ENCODE data around the gene GPR15. TPM values are rescaled to one million over a fixed set of nuclear protein-coding genes. Genes with fewer than 3 reads are reported as not detected.

GPR15 gene
- total and polyA plus RNA-seq, 2 experiments from 2014 or later = not detected

DNA sequence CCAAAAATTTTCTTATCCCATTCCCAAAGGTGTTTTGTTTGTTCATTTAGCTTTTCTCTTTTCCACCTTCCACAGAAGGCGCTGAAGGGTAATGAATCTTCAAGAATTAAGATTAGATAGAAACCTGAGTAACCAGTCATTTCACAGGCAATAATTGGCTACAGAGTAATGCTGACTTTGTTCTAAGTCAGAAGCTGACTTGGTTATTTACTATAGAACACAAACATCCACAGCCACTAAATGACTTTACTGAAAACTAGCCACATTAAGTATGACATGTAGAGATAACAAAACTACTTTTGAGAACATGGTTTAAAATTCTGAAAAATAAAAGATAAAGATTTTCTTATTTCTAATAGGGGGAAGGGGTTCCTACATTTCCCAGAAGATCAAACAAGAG is 16.8 kb upstream of the GPR15 start:
- no peak for TF ChIP-seq JUNB (IDR thresholded peaks at IDR 0.05; ENCODE audit: unreplicated experiment)
- TF ChIP-seq, protein P1, sequence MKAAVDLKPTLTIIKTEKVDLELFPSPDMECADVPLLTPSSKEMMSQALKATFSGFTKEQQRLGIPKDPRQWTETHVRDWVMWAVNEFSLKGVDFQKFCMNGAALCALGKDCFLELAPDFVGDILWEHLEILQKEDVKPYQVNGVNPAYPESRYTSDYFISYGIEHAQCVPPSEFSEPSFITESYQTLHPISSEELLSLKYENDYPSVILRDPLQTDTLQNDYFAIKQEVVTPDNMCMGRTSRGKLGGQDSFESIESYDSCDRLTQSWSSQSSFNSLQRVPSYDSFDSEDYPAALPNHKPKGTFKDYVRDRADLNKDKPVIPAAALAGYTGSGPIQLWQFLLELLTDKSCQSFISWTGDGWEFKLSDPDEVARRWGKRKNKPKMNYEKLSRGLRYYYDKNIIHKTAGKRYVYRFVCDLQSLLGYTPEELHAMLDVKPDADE (IDR thresholded peaks at IDR 0.05) = no peak
- TF ChIP-seq, protein P2, sequence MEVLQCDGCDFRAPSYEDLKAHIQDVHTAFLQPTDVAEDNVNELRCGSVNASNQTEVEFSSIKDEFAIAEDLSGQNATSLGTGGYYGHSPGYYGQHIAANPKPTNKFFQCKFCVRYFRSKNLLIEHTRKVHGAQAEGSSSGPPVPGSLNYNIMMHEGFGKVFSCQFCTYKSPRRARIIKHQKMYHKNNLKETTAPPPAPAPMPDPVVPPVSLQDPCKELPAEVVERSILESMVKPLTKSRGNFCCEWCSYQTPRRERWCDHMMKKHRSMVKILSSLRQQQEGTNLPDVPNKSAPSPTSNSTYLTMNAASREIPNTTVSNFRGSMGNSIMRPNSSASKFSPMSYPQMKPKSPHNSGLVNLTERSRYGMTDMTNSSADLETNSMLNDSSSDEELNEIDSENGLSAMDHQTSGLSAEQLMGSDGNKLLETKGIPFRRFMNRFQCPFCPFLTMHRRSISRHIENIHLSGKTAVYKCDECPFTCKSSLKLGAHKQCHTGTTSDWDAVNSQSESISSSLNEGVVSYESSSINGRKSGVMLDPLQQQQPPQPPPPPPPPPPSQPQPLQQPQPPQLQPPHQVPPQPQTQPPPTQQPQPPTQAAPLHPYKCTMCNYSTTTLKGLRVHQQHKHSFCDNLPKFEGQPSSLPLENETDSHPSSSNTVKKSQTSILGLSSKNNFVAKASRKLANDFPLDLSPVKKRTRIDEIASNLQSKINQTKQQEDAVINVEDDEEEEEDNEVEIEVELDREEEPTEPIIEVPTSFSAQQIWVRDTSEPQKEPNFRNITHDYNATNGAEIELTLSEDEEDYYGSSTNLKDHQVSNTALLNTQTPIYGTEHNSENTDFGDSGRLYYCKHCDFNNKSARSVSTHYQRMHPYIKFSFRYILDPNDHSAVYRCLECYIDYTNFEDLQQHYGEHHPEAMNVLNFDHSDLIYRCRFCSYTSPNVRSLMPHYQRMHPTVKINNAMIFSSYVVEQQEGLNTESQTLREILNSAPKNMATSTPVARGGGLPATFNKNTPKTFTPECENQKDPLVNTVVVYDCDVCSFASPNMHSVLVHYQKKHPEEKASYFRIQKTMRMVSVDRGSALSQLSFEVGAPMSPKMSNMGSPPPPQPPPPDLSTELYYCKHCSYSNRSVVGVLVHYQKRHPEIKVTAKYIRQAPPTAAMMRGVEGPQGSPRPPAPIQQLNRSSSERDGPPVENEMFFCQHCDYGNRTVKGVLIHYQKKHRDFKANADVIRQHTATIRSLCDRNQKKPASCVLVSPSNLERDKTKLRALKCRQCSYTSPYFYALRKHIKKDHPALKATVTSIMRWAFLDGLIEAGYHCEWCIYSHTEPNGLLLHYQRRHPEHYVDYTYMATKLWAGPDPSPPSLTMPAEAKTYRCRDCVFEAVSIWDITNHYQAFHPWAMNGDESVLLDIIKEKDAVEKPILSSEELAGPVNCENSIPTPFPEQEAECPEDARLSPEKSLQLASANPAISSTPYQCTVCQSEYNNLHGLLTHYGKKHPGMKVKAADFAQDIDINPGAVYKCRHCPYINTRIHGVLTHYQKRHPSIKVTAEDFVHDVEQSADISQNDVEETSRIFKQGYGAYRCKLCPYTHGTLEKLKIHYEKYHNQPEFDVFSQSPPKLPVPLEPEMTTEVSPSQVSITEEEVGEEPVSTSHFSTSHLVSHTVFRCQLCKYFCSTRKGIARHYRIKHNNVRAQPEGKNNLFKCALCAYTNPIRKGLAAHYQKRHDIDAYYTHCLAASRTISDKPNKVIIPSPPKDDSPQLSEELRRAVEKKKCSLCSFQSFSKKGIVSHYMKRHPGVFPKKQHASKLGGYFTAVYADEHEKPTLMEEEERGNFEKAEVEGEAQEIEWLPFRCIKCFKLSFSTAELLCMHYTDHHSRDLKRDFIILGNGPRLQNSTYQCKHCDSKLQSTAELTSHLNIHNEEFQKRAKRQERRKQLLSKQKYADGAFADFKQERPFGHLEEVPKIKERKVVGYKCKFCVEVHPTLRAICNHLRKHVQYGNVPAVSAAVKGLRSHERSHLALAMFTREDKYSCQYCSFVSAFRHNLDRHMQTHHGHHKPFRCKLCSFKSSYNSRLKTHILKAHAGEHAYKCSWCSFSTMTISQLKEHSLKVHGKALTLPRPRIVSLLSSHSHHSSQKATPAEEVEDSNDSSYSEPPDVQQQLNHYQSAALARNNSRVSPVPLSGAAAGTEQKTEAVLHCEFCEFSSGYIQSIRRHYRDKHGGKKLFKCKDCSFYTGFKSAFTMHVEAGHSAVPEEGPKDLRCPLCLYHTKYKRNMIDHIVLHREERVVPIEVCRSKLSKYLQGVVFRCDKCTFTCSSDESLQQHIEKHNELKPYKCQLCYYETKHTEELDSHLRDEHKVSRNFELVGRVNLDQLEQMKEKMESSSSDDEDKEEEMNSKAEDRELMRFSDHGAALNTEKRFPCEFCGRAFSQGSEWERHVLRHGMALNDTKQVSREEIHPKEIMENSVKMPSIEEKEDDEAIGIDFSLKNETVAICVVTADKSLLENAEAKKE (CRISPR knock-in tag; IDR thresholded peaks at IDR 0.05) = no peak
- no peak for TF ChIP-seq CREB1 (CRISPR knock-in tag; IDR thresholded peaks at IDR 0.05; ENCODE audit: low read depth)
- no peak for TF ChIP-seq NANOG (IDR thresholded peaks at IDR 0.05; ENCODE audit: borderline replicate concordance)
- TF ChIP-seq, protein P3, sequence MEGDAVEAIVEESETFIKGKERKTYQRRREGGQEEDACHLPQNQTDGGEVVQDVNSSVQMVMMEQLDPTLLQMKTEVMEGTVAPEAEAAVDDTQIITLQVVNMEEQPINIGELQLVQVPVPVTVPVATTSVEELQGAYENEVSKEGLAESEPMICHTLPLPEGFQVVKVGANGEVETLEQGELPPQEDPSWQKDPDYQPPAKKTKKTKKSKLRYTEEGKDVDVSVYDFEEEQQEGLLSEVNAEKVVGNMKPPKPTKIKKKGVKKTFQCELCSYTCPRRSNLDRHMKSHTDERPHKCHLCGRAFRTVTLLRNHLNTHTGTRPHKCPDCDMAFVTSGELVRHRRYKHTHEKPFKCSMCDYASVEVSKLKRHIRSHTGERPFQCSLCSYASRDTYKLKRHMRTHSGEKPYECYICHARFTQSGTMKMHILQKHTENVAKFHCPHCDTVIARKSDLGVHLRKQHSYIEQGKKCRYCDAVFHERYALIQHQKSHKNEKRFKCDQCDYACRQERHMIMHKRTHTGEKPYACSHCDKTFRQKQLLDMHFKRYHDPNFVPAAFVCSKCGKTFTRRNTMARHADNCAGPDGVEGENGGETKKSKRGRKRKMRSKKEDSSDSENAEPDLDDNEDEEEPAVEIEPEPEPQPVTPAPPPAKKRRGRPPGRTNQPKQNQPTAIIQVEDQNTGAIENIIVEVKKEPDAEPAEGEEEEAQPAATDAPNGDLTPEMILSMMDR (conservative IDR thresholded peaks at IDR 0.05; ENCODE audit: low read depth in 2 of 2) = no peak
- TF ChIP-seq REST (IDR thresholded peaks at IDR 0.05; ENCODE audit: unreplicated experiment) = no peak
- TF ChIP-seq POLR2AphosphoS5 (IDR thresholded peaks at IDR 0.05; ENCODE audit: low read depth) = no peak
- no peak overlapping the region for H3K27ac Mint-ChIP-seq
- H2AFZ ChIP-seq = no peak overlapping the region
- peaks cover 15% of the 10 kb centered on the region for H4K20me1 ChIP-seq (replicated peaks; ENCODE audit: insufficient read depth)
- H3F3A ChIP-seq (replicated peaks; ENCODE audit: low read depth) = no peaks in the 10 kb centered on the region
- no peak overlapping the region for H3K4me3 Mint-ChIP-seq
- H3K36me3 Mint-ChIP-seq (ENCODE audit: low read depth) = peaks cover 28% of the 10 kb centered on the region
- no peak overlapping the region for H3K27ac ChIP-seq (ENCODE audit: low read depth)
- DNase-seq (ENCODE audit: low spot score) (no peak), ATAC-seq (no peak)
- H3K4me1 Mint-ChIP-seq = peaks cover 22% of the 10 kb centered on the region
- no peaks in the 10 kb centered on the region for H3K27me3 Mint-ChIP-seq (ENCODE audit: insufficient read depth, low read depth, poor library complexity)
- no peaks in the 10 kb centered on the region for H3K9me2 ChIP-seq (ENCODE audit: insufficient read depth)
- H3K4me2 ChIP-seq = no peak overlapping the region
- no peaks in the 10 kb centered on the region for H3K27me3 ChIP-seq (ENCODE audit: insufficient read depth)
- peaks cover 3% of the 10 kb centered on the region; the same call in 1 of the 2 replicates for H3K36me3 ChIP-seq (ENCODE audit: insufficient read depth)
- peaks cover 24% of the 10 kb centered on the region for H3K79me2 ChIP-seq (replicated peaks; ENCODE audit: insufficient read depth)
- H3K9me3 Mint-ChIP-seq = no peaks in the 10 kb centered on the region
- H3K4me1 ChIP-seq (ENCODE audit: insufficient read depth) = peaks cover 19% of the 10 kb centered on the region
- no peak overlapping the region for H3K4me3 ChIP-seq
